Fibroblast of skin of right quadriceps (primary cell): ENCODE data around the gene NKAIN2.
"Not testable (repeated sequence)": the region's sequence is repeated elsewhere in the genome, so short reads cannot be mapped to it uniquely, and the experiment has no call there.

ENCODE experiments used
- DNase-seq: peaks from one replicate; pipeline ENCODE4 v3.0.0-alpha.2; 2013

Gene NKAIN2

GRCh38 chr6:123972600-123973294, 169.1 kb downstream of the NKAIN2 start:
- DNase-seq = no peak

- no peak for DNase-seq
Observed at GRCh38 chr6:123980311-123980710, 176.6 kb downstream of the NKAIN2 start.

GRCh38 chr6:123986938-123987337, 183.3 kb downstream of the NKAIN2 start:
- DNase-seq = no peak

GRCh38 chr6:123989918-123990317, 186.3 kb downstream of the NKAIN2 start:
- not testable (repeated sequence) for DNase-seq

- DNase-seq = no peak
Observed at GRCh38 chr6:123990376-123990775, 186.7 kb downstream of the NKAIN2 start.

- no peak for DNase-seq
Observed at GRCh38 chr6:123994168-123994567, 190.5 kb downstream of the NKAIN2 start.

GRCh38 chr6:123994891-123995635, 191.4 kb downstream of the NKAIN2 start:
- no peak for DNase-seq

GRCh38 chr6:123997223-123997622, 193.6 kb downstream of the NKAIN2 start:
- DNase-seq = no peak

- DNase-seq = no peak
Observed at GRCh38 chr6:124002377-124003081, 198.9 kb downstream of the NKAIN2 start.

GRCh38 chr6:124007266-124007665, 203.6 kb downstream of the NKAIN2 start:
- DNase-seq = no peak

GRCh38 chr6:124008000-124008987, 204.6 kb downstream of the NKAIN2 start:
- no peak for DNase-seq

- DNase-seq = no peak
Observed at GRCh38 chr6:124008988-124009765, 205.5 kb downstream of the NKAIN2 start.

- no peak for DNase-seq
Observed at GRCh38 chr6:124010574-124010973, 206.9 kb downstream of the NKAIN2 start.

GRCh38 chr6:124011180-124011579, 207.5 kb downstream of the NKAIN2 start:
- no peak for DNase-seq

GRCh38 chr6:124022051-124022450, 218.4 kb downstream of the NKAIN2 start:
- DNase-seq = not testable (repeated sequence)

GRCh38 chr6:124022641-124023040, 219.0 kb downstream of the NKAIN2 start:
- DNase-seq = no peak

- DNase-seq = no peak
Observed at GRCh38 chr6:124026694-124027093, 223.0 kb downstream of the NKAIN2 start.

GRCh38 chr6:124027392-124027791, 223.7 kb downstream of the NKAIN2 start:
- DNase-seq = no peak

GRCh38 chr6:124028117-124028516, 224.5 kb downstream of the NKAIN2 start:
- DNase-seq = no peak

- no peak for DNase-seq
Observed at GRCh38 chr6:124029567-124029966, 225.9 kb downstream of the NKAIN2 start.

GRCh38 chr6:124033501-124033900, 229.8 kb downstream of the NKAIN2 start:
- no peak for DNase-seq

GRCh38 chr6:124036384-124036783, 232.7 kb downstream of the NKAIN2 start:
- no peak for DNase-seq
